ENCODE measurements around the gene MAT2B.

Gene MAT2B

DNA sequence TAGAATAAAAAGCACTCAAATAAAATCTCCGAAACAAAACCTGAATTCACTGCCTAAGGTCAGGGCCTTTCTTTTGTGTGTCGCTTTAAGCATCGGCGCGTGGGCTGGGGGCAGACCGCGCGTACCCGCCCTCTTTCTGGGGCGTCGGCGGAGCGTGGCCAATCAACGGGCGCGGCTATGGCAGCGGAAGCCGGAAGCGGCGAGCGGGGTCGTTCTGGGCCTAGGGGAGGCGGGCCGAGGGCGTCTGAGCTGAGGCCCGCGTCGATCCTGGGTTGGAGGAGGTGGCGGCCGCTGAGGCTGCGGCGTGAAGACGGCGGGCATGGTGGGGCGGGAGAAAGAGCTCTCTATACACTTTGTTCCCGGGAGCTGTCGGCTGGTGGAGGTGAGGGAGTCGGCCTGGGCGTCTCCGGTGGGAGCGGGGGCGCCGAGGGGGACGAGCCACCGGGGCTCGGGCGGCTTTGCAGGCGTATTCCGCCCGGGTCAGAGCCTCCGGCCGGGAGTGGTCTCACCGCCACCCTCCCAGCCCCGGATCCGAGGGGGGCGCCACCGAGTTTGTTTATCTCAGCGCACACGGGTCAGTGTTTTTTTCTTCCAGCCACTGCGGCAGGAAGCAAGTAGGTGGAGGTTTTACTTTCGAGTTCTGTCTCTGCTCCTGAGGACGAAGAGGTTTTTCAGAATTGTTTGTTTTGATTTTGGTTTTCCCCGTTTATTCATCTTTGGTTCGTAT is at the start of gene MAT2B:
Gene MAT2B (plus strand): TSS at position 252 of the 727 bp plus-strand sequence. CDS start 68 bp downstream, at position 320.
- DNase-seq: peak; percentile 92

DNA sequence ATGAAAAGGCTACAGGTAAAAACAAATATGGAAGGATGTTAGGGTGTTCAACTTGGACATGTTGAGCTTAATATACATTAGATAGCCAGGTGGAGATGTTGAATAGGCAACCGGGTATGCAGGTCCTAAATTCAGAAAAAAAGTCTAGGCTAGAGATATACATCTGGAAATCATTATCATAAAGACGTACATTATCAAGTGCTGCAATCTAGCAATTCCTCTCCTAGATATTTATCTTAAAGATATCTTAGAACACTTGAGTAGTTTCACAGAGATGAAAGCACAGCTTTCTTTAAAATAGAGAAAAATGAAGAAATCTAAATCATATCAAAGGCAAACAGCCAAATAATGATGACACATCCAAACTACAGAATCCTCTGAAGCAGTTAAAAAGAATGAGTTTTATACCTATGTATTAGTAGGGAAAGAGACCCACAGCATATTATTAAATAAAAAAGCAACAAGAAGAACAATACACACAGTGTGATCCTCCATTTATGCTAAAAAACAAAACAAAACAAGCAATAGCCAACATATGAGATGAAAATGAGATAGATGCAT is 49.3 kb upstream of the MAT2B start:
- no peak for DNase-seq

DNA sequence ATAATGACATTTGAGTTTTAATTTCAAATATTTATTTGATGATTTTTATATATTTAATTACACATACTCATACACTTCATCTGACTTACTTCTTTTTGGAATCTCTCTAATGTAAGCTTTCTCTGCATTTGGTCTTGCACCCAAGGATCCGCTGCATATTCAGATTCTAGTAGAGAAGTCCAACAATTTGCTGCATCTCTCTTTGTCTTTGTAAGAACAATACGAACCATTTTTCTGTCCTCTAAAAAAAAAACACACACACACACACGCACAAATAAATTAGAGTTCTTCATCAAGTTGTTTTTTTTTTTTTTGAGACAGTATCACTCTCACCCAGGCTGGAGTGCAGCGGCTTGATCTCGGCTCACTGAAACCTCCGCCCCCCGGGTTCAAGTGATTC is 48.6 kb upstream of the MAT2B start:
- no peak for DNase-seq

DNA sequence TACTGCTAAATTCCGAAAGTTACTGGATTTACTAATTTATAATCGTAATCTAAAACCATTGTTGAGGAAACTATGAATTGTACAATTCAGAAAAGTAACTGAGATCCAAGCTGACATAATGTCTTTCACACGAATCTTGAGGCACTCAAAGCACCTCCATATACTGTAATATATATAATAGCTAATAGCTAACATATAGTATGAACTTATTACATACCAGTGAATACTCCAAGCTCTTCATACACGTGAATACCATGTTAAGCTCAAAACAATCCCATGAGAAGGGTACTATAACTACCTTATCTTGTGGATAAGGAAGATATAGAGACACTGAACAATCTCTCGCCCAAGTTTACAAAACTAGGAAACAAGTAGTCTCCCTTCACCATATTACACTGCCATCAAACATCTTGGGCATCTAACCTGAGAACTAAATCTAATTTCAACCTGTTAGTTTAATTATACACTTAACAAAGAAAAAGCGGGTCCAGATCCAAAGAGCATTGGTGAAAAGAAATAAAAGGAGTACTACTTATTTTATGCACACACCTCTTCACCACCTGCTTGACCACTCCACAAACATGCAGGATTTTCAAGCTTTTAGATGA is 46.5 kb upstream of the MAT2B start:
- DNase-seq: no peak

DNA sequence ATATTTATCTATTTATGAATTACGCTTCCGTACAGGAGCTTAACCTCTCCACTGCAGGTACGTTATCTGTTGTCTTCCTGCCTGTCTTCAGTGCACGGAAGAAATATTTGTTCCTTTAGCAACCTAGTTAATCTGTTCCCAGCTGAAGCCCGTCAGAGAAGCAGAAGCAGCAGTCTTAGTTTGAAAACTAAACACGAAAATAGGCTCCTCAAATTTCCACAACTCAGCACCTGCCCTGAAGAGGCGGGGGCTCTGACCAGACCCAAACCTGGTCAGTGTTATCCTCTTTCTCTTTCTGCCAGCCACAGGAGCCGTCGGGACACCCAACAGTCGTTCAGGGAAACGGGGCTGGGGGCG is 46.0 kb upstream of the MAT2B start:
- DNase-seq: peak; percentile 73

DNA sequence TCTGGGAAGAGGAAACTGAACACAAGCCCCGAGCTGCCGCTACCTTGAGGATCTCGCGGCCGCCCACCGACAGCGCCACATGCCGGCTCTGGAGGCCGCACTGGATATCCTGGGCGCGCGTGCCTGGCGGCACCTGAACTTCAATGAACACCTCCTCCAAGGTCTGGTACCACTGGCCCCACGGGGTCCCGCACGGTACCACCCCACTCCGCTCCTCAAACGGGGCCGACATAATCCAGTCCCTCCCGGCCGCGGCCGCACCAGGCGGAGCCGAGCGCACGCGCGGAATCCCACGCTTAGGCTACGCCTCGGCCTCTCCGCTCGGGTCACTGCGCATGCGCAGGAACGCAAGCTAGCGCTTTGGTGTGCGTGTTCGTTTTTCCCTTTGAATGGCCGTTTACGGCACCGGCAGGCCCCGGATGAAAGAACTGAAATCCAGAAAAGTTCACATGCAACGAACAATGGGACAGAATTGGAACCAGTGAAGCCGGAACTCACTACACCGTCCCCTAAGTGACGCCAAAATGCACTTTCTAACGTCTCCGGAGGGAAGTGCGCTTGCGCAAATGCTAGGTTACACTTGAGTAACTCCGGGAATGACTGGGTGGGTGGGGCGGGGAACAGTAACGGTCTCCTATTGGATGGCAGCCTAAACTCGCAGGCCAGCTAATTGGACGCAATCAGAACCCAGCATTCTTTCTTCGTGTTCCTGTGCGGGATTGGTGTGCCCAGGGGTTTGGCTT is 45.4 kb upstream of the MAT2B start, which contains the start of gene NUDCD2:
Gene NUDCD2 (minus strand): TSS at position 284 of the 743 bp plus-strand sequence. CDS start 52 bp downstream, at position 232.
- peak; percentile 98 for DNase-seq

DNA sequence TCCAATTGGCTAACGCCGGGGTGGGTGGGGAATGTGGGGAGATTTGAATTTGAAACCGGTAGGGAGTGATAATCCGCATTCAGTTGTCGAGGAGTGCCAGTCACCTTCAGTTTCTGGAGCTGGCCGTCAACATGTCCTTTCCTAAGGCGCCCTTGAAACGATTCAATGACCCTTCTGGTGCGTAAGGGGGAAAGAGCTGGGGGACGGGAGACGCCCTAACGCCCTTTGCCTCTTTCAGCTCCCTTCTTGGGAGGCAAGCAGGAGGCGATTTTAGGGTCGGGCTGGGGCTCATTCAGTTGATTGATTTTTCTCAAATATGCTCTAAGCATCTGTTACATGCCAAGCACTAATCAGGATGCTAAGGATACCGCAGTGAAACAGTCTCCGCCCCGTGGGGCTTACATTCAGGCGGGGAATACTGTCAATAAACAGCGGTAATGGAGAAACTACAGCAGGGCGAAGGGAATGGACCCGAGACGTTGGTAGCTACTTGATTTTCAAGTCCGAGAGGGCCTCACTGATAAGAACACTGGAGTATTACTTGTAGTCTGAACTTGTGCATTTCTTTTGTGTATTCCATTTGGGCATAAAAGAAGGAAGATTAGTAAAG is 44.8 kb upstream of the MAT2B start, which contains the start of gene HMMR:
Gene HMMR (plus strand): TSS at position 71 of the 610 bp plus-strand sequence. CDS start 61 bp downstream, at position 132.
- peak; percentile 77 for DNase-seq

DNA sequence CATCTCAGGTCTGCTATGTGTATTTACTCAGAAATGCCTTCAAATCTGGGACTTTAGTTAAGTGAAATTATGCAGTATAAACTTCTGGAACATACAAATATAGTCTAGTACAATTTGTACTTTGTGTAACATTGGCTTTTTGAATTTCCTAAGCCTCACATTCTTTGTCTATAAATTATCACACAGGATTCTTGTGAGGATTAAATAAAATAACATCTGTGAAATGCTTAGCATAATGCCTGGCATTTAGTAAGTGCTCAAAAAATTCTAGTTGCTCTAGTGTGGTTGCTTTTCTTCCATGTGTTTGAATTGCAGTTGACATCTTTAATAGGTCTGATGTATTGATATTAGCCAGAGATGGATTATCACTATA is 42.4 kb upstream of the MAT2B start:
- no peak for DNase-seq

DNA sequence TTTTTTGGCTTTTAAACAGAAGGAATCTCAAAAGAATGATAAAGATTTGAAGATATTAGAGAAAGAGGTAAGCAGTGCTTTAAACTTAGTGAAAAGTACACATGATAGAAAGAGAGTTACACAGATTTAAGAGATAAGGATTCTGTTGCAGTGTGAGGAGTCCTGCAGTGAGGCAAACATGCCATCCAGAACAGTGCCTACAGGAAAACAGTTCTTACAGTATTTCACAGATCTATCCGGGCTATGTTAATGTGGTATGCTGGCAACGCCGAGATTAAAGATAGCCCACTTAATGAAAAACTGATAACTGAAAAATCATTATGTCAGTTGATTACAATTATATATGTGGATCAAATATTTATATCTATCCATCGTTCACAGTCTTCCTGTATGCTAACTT is 37.7 kb upstream of the MAT2B start:
- no peak for DNase-seq

DNA sequence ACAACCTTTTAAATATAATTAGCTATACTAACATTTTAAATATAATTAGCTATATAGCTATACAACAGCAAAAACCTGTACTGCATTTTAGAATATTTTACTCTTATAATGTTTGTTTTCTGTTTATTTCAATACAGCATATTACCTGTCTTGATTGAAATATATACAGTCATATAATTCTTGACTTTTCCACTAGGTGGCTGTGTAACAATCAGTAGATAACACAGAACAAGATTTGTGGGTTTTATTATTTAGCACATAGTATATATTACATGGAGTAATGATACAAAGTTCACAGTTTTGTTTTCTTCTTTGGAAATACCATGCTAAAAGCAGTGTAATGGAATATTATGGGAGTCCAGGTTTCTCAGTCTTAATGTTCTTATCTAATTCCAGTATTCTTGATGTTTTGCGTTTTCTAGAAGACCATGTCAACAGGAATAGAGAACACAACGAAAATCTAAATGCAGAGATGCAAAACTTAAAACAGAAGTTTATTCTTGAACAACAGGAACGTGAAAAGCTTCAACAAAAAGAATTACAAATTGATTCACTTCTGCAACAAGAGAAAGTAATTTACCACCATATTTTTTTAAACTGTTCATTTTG is 31.7 kb upstream of the MAT2B start:
- no peak for DNase-seq

DNA sequence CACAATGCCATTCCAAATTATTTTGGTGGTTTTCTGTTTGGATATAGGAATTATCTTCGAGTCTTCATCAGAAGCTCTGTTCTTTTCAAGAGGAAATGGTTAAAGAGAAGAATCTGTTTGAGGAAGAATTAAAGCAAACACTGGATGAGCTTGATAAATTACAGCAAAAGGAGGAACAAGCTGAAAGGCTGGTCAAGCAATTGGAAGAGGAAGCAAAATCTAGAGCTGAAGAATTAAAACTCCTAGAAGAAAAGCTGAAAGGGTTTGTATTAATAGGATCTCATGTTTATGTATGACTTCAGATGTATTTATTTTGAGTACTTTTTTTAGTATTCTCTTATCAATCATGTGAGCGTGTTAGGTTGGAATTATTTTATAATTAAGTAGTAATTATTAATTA is 30.0 kb upstream of the MAT2B start:
- no peak for DNase-seq

DNA sequence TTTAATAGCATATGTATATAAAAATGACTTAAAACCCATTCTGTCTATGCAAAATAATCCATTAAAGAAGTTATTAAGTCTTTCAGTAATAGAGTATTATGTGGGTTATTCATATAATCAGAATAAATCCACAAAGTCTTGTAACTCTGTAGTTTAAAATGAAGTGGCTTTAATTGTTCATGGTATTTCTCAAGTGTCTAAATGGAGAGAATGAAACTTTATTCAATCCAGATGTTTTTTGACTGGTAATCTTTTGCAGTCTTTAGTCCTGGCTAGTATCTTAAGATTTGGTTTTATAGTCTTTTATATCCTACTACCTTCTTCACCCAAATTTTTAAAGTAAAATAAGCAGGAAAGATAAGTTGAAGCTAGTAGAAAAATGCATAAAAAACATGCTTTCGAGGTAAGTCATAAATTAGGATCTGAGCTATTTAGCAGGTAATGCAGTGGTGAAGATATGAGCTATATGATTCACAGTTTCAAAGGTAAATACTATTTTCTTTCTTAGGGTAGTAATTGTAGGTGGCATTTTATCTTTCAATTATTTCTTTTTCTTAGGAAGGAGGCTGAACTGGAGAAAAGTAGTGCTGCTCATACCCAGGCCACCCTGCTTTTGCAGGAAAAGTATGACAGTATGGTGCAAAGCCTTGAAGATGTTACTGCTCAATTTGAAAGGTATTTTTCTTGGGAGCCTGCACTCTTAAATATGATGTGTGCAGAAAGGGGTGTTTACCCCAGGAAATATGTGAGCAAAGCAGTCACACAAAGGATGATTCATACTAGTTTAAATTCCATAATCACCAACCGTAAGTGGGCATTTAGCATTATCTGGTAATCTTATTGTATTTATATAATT is 27.1 kb upstream of the MAT2B start:
- no peak for DNase-seq

DNA sequence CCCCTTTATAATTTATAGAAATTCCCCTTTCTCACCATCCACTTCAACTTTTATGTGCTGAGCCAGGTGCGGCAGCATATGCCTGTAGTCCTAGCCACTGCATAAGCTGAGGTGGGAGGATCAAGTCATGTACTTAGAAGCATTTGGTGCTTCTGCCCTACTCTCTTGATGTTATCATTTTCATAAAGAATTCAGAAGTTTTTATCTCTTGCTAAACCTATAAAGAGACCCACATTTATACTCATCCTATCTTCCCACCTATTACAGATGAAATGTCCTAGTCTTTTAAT is 26.5 kb upstream of the MAT2B start:
- no peak for DNase-seq

DNA sequence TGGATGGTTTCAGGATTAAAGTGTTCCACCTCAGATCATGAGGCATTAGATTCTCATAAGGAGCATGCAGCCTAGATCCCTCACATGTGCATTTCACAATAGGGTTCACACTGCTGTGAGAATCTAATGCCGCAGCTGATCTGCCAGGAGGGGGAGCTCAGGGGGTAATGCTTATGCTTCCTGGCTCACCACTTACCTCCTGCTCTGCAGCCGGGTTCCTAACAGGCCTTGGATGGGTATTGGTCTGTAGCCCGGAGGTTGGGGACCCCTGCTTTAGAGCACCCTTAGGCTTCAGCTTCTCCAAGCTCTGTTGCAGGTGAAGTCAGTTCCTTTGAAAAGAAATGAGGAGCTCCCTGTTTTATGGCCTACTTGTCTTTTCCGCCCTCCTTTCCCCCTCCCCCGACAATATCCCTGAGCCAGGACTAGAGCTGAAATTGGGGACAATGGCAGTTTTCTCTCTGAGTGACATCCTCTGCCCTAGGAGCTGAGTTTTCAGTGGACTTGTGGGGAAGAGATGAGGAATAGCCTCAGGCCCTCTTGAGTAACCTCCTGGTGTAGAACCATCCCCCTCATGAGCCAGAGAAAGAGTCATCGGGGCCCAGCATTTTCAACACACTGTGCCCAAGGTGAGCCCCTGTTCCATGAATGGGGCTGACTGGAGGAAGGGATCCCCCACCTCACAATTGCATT is 16.2 kb upstream of the MAT2B start:
- no peak for DNase-seq

DNA sequence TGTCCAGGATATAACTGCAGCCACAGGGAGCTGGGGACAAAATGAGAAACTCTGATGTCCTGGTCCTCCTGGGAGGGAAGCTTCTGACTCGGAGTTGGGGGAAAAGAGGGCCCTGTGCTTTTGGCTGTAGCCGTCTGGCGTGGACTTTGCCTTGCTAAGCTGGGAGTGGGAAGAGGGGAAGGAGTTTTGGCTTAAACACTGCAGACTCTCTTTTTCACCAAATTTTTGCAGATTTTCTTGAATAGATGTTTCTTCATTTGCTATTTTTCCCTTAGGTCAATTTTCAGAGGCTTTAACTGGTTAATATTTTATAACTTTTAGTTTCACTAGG is 15.7 kb upstream of the MAT2B start:
- DNase-seq: no peak

DNA sequence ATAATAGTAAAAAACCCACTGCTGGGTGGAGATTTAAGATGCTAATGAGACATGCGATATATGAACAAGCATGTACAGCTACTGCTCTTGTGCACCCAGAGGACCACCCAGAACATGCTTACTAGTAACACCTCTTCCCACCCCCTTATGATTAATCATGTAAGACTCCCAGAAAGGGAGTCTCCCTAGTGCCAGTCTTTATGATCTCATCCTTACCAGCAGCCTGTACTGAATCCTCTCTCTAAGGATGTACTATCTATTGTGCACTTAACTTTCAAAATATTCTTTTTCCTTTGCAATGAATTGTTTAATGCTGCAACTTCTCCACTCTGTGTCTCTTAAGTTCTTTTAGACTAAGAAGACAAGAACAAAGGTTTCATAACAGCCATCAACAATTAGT is 9.1 kb upstream of the MAT2B start:
- no peak for DNase-seq

DNA sequence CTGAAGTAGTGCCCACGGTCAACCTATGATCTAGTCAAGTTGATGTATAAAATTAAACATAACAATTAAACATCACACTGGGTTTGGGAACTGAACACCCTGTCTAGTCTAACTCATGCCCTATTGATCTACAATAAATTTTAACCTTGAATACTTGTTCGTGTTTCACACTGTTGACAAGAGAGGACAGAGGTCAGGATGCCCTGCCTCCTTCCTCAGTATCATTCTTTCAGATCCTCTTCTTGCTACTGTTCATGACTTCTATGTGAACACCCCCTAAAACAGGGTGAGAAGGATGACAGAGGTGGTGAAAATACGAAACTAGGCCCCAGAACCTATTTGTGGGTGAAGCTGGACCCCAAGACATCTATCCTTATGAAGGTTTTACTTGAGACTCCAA is 8.1 kb upstream of the MAT2B start:
- DNase-seq: no peak

DNA sequence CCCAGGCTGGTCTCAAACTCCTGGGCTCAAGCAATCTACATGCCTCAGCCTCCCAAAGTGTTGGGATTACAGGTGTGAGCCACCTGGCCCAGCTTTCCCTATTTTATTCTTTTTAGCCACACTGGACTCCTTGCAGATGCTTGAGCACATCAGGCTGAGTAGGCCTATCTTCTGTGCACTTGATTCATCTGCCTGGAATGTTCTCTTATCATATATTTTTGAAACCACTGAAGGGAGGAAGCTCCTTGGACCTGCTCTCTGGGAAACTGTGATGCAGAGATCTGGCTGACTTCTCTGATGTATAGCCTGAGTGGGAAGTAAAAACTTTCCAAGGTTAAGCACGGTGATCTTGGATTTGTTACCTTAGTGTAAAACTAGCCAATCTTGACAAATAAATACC is 6.5 kb upstream of the MAT2B start:
- DNase-seq: no peak

DNA sequence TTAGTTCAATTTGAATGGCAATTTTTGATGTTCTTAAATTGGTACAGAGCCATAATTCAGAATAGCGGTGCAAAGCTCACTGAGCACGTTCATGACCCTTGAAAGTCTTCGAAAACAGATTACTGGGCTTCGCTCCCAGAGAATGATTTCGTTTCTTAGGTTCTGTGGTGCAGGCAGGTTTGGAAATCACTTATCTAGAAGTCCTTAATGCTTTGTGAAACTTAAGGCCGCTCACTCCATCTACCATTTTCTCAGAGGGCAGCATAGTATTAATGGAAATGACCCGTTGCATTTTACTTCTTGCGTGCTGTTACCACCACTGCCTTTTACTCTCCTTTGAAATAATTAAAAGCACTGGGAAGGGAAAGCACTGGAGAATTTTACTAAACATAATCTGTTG is 2.9 kb upstream of the MAT2B start:
- no peak for DNase-seq

DNA sequence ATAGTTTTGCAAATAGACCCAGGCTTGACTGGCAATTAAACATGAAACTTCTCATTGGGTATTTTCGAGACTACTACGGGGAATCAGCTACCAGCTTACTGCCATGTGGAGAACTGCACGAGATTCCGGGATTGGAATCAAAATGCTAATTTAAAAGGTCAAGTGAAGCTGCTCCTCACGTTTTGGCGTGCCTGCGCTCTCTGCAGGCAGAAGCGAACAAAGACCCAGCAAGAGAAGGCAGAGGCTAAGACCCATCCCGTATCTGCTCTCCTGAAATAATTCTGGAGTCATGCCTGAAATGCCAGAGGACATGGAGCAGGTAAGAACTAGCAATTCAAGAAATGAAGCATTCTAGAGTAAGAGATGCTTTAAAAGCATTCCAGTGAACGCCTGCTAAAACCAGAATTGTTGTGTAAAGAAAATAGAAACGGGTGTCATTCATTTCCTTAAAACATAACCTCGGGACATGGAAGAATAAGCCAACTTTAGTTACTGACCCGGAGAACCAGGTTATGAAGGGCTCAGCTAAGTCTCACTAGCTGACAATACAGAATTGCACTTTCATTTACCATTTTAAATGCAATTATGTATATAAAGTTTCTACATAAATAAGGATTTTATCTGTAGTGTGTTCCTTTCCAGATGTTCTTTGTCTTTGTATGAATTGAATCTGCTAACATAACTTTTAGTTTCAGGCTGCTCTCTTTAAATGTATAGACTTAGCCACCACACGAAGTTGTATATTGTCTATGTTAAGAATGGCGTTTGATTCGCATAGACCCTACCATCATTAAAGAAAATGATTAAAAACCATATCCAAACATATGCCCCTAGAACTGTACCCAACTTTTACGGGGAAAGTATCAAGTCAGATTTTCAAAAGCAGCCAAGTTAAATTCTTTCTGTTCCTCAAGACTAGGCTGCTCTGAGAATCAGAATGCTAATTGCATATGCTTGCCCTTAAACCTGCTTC is 2.0 kb upstream of the MAT2B start:
- no peak for DNase-seq
